ENCODE measurements around the gene GAS7.

- no peak for TF ChIP-seq CTCF (IDR thresholded peaks at IDR 0.05; ENCODE audit: insufficient read depth, low read depth, low read length)
- TF ChIP-seq EZH2 (IDR thresholded peaks at IDR 0.05; ENCODE audit: insufficient read depth, low read length): no peak
Measured at GRCh38 chr17:9911089-9911488, 287.3 kb downstream of the GAS7 start.
